KMS-11 (cell line): ENCODE results near the gene CCT5.

Source experiments
- H2AFZ ChIP-seq: fragments of 200-600 bp; sonication (generic); 2 replicates; pipeline ENCODE4 v1.6.1; 2016; ENCODE audit warnings: antibody characterized with exemption, mixed run types, low read depth
- H3K27ac ChIP-seq: fragments of 200-600 bp; sonication (generic); 2 replicates; pipeline ENCODE4 v1.6.1; 2016; ENCODE audit warnings: mild to moderate bottlenecking, mixed run types
- H3K27me3 ChIP-seq: fragments of 200-600 bp; sonication (generic); 2 replicates; pipeline ENCODE4 v1.6.1; 2017; ENCODE audit warnings: mild to moderate bottlenecking, low read depth, mixed run types, moderate library complexity; ENCODE audit not compliant: insufficient read depth
- H3K36me3 ChIP-seq: fragments of 200-600 bp; sonication (generic); 2 replicates; pipeline ENCODE4 v1.6.1; 2017; ENCODE audit warnings: mild to moderate bottlenecking, mixed run types; ENCODE audit not compliant: insufficient read depth
- H3K4me1 ChIP-seq: fragments of 200-600 bp; sonication (generic); 2 replicates; pipeline ENCODE4 v1.6.1; 2016; ENCODE audit warnings: mild to moderate bottlenecking, low read depth, mixed run types; ENCODE audit not compliant: poor library complexity, severe bottlenecking
- H3K4me2 ChIP-seq: fragments of 200-600 bp; sonication (generic); 2 replicates; pipeline ENCODE4 v1.7.0; 2016; ENCODE audit warnings: mild to moderate bottlenecking, mixed run types
- H3K4me3 ChIP-seq: fragments of 200-600 bp; sonication (generic); IDR thresholded peaks from 2 replicates; pipeline ENCODE4 v1.6.1; 2017; ENCODE audit warnings: low read depth, low read length, mixed read lengths; ENCODE audit not compliant: insufficient read depth
- H3K79me2 ChIP-seq: fragments of 200-600 bp; sonication (generic); 2 replicates; pipeline ENCODE4 v1.6.1; 2016; ENCODE audit warnings: low read depth, mixed run types; ENCODE audit not compliant: insufficient read depth
- H3K9ac ChIP-seq: fragments of 200-600 bp; sonication (generic); 2 replicates; pipeline ENCODE4 v1.6.1; 2016; ENCODE audit warnings: mild to moderate bottlenecking, mixed run types
- H4K20me1 ChIP-seq: fragments of 200-600 bp; sonication (generic); 2 replicates; pipeline ENCODE4 v1.6.1; 2016; ENCODE audit warnings: mild to moderate bottlenecking, mixed run types; ENCODE audit not compliant: insufficient read depth
- TF ChIP-seq, protein P1 (sequence below): fragments of 200-600 bp; sonication (generic); conservative IDR thresholded peaks from 2 replicates; pipeline ENCODE4 v1.6.1; 2017; ENCODE audit warnings: low read depth, mild to moderate bottlenecking, antibody characterized with exemption, low read length, moderate library complexity, mixed read lengths

The CCT5 gene

DNA sequence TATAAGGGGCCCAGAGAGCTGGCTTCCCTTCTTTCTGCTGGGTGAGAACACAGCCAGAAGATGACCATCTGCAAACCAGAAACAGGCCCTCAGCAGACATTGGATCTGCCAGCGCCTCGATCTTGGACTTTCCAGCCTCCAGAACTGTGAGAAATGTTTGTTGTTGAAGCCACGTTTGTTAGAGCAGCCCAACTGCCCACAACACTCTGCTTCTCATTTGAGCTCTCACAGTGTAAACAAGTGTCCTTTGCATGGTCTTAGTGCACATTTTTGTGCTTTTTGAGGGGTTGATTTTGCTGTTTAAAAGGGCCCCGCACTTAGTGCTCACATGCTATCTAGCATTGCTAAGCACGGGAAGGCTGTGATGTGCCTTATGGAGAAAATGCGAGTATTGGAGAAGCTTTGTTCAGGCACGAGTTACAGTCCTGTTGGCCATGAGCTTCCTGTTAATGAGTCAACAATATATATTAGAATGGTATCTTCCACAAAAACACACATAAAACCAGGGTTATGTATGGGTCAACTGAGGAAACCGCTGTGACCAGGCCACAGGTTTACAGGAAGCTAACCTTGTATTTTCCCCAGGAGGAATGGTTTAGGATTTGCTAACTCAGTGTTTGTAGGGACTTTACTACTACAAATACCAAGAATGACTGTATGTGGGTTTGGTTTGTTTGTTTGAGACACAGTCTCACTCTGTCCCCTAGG, 45.7 kb downstream of the CCT5 start:
- no peaks in the 10 kb centered on the region for H4K20me1 ChIP-seq
- H3K79me2 ChIP-seq, result no peaks in the 10 kb centered on the region

DNA sequence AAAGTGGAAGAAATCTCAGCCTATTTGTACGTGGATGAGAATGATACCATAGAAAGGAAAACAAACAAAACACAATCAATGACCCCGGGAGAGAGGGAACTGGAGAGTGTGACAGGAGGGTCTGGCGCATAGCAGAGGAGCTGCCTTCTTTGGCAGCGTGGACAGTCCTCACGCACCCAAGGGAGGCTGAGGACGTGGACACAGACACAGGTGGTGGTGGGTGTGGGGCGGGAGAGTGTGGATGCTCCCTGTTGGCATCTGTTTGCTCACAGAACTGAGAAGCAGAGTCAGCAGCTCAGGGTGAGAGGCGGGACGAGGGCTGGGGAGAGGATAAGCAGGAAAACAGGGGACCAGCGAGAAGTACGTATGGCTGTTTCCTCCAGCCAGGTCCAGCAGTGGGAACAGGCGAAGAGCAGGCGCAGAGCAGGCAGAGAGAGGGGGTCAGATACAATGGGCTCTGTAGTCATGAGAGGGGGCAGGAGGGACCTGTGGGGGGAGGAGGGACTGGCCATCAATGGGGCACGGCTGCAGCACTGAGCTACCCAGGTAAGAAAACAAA, 47.6 kb downstream of the CCT5 start:
- Histone ChIP-seq H3K4me1 (no peaks in the 10 kb centered on the region), H3K4me3 (no peak overlapping the region), H2AFZ (no peak overlapping the region), H3K27me3 (no peaks in the 10 kb centered on the region), H3K9ac (no peak overlapping the region), H3K27ac (no peak overlapping the region), H3K79me2 (no peaks in the 10 kb centered on the region), H3K36me3 (no peaks in the 10 kb centered on the region), H3K4me2 (no peak overlapping the region), H4K20me1 (no peaks in the 10 kb centered on the region)
- TF ChIP-seq, protein P1, sequence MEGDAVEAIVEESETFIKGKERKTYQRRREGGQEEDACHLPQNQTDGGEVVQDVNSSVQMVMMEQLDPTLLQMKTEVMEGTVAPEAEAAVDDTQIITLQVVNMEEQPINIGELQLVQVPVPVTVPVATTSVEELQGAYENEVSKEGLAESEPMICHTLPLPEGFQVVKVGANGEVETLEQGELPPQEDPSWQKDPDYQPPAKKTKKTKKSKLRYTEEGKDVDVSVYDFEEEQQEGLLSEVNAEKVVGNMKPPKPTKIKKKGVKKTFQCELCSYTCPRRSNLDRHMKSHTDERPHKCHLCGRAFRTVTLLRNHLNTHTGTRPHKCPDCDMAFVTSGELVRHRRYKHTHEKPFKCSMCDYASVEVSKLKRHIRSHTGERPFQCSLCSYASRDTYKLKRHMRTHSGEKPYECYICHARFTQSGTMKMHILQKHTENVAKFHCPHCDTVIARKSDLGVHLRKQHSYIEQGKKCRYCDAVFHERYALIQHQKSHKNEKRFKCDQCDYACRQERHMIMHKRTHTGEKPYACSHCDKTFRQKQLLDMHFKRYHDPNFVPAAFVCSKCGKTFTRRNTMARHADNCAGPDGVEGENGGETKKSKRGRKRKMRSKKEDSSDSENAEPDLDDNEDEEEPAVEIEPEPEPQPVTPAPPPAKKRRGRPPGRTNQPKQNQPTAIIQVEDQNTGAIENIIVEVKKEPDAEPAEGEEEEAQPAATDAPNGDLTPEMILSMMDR, result no peak

More for the DNA sequence above, 45.7 kb downstream of the CCT5 start:
- no peak overlapping the region for H2AFZ ChIP-seq
- no peaks in the 10 kb centered on the region for H3K27me3 ChIP-seq
- H3K9ac ChIP-seq, result no peak overlapping the region
- H3K27ac ChIP-seq, result no peak overlapping the region
- TF ChIP-seq, protein P1, result no peak
- H3K4me3 ChIP-seq, result no peak overlapping the region
- no peaks in the 10 kb centered on the region for H3K4me1 ChIP-seq
- no peak overlapping the region for H3K4me2 ChIP-seq
- no peaks in the 10 kb centered on the region for H3K36me3 ChIP-seq

DNA sequence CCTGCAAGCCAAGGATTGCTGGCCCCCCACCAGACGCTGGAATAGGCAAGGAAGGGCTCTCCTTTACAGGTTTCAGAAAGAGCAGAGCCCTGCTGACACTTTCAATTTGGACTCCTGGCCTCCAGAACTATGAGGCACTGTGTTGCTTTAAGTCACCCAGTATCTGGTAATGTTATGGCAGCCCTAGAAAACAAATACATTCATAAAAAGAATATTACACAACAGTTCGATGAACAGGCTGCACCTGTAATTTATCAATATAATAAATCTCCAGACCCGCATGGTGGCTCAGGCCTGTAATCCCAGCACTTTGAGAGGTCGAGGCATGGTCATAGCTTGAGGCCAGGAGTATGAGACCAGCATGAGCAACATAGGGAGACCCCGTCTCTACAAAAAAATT, 50.2 kb downstream of the CCT5 start:
- TF ChIP-seq, protein P1, result no peak
- Histone ChIP-seq H3K4me2 (no peak overlapping the region), H3K4me1 (no peaks in the 10 kb centered on the region), H2AFZ (no peak overlapping the region), H4K20me1 (no peaks in the 10 kb centered on the region), H3K79me2 (no peaks in the 10 kb centered on the region), H3K36me3 (no peaks in the 10 kb centered on the region), H3K27me3 (no peaks in the 10 kb centered on the region), H3K9ac (no peak overlapping the region), H3K27ac (no peak overlapping the region), H3K4me3 (no peak overlapping the region)

DNA sequence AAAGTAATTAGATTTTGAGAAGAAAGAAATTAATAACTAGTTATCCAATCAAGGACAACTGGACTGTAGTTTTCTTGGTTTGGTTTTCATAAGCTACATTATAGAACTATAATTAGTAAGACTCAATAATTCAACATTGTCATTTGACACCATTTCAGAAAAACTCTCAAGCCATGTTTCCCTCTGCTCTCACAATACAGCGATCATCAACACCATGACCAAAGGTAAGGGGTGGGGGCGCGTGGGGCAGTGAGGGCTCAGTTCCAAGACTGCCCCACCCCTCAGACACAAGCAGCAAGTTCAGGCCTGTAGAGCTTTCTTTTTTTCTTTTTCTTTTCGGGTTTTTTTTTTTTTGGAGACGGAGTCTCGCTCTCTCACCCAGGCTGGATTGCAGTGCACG, 51.2 kb downstream of the CCT5 start:
- H3K27ac ChIP-seq, result no peak overlapping the region
- TF ChIP-seq, protein P1, result no peak
- no peak overlapping the region for H3K9ac ChIP-seq
- no peak overlapping the region for H3K4me2 ChIP-seq
- no peak overlapping the region for H3K4me3 ChIP-seq
- H3K4me1 ChIP-seq, result no peaks in the 10 kb centered on the region
- no peak overlapping the region for H2AFZ ChIP-seq
- no peaks in the 10 kb centered on the region for H4K20me1 ChIP-seq
- no peaks in the 10 kb centered on the region for H3K27me3 ChIP-seq
- H3K79me2 ChIP-seq, result no peaks in the 10 kb centered on the region
- no peaks in the 10 kb centered on the region for H3K36me3 ChIP-seq
